ENCODE data around the gene RBP5. TPM values are rescaled to one million over a fixed set of nuclear protein-coding genes. Genes with fewer than 3 reads are reported as not detected.

RBP5 gene
- total RNA-seq, 1 experiment from 2014 or later, result 2.3 TPM

DNA sequence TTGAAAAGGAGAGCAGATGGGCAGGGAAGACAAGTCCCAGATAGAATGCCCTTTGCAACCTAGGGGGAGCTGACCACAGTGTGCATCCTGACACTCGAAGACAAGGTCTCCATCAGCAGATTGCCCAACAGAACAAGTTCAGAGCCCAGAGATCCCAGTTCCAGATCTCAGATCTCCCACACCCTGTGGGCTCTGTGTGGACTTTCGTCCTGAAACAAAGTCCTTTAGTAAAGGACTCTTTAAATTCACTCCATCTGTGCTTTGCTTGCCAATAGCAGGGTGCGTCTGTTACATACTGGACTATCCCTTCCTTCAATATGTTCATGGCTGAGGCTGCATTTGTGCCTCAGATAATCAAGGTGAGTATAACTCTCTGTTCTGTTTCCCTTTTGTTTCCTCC is 11.0 kb downstream of the RBP5 start:
- TF ChIP-seq, protein P1, sequence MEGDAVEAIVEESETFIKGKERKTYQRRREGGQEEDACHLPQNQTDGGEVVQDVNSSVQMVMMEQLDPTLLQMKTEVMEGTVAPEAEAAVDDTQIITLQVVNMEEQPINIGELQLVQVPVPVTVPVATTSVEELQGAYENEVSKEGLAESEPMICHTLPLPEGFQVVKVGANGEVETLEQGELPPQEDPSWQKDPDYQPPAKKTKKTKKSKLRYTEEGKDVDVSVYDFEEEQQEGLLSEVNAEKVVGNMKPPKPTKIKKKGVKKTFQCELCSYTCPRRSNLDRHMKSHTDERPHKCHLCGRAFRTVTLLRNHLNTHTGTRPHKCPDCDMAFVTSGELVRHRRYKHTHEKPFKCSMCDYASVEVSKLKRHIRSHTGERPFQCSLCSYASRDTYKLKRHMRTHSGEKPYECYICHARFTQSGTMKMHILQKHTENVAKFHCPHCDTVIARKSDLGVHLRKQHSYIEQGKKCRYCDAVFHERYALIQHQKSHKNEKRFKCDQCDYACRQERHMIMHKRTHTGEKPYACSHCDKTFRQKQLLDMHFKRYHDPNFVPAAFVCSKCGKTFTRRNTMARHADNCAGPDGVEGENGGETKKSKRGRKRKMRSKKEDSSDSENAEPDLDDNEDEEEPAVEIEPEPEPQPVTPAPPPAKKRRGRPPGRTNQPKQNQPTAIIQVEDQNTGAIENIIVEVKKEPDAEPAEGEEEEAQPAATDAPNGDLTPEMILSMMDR (IDR thresholded peaks at IDR 0.05; ENCODE audit: unreplicated experiment), result no peak
- H3K27me3 Mint-ChIP-seq (ENCODE audit: unreplicated experiment), result no peaks in the 10 kb centered on the region
- no peak for DNase-seq
- CTCF ChIA-PET, result no interaction called here
- no peaks in the 10 kb centered on the region for H3K9me3 Mint-ChIP-seq (ENCODE audit: low read depth, unreplicated experiment)
- no peaks in the 10 kb centered on the region for H3K4me1 Mint-ChIP-seq (ENCODE audit: low read depth, unreplicated experiment)
- intact Hi-C loops (cut with micrococcal nuclease; ENCODE audit: unreplicated experiment), result no loop called here
- no peak overlapping the region for H3K27ac Mint-ChIP-seq (ENCODE audit: unreplicated experiment)
- no TSS peak for BruUV-seq (replicated peaks)
- no peak overlapping the region for H3K4me3 Mint-ChIP-seq (ENCODE audit: low read depth, unreplicated experiment)
- peaks cover 18% of the 10 kb centered on the region for H3K36me3 Mint-ChIP-seq (ENCODE audit: insufficient read depth, unreplicated experiment)

DNA sequence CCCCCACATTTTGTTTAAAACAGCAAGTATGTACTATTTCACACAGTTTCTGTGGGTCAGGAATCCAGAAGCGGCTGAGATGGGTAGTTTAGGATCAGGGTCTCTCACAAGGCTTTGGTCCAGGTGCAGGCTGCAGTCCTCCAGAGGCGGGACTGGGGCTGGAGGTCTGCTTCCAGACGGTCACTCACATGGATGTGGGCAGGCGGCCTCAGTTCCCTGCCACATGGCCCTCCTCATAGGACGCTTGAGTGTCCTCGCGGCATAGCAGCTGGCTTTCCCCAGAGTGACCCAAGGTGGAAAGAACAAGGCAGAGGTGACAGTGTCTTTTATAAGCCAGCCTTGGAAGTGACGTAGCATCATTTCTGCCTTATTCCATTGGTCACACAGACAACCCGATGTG is 11.8 kb downstream of the RBP5 start:
- DNase-seq, result no peak
- no TSS peak for BruUV-seq (replicated peaks)
- H3K4me1 Mint-ChIP-seq (ENCODE audit: low read depth, unreplicated experiment), result no peaks in the 10 kb centered on the region
- no peaks in the 10 kb centered on the region for H3K9me3 Mint-ChIP-seq (ENCODE audit: low read depth, unreplicated experiment)
- CTCF ChIA-PET, result no interaction called here
- H3K4me3 Mint-ChIP-seq (ENCODE audit: low read depth, unreplicated experiment), result no peak overlapping the region
- no peak overlapping the region for H3K27ac Mint-ChIP-seq (ENCODE audit: unreplicated experiment)
- H3K36me3 Mint-ChIP-seq (ENCODE audit: insufficient read depth, unreplicated experiment), result peaks cover 18% of the 10 kb centered on the region
- H3K27me3 Mint-ChIP-seq (ENCODE audit: unreplicated experiment), result no peaks in the 10 kb centered on the region
- intact Hi-C loops (cut with micrococcal nuclease; ENCODE audit: unreplicated experiment), result no loop called here
- TF ChIP-seq, protein P1 (IDR thresholded peaks at IDR 0.05; ENCODE audit: unreplicated experiment), result no peak

DNA sequence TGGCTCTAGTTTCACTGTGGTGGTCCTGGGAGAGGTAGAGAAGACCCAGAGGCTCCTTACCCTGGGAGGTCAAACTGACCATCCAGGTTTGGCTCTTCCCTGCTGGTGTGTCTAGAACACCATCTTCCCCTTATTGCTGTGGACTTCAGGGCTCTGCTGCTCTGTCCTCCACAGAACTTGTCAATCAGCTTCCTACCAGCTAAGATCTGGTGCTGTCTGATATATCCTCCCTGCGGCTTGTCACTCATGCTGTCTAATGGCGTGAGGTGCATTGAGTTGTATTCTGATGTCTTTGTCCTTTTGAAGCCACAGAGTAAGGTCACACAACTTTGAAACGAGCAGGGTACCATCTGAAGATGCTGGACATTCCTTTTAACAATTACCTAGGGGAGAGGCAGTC is 12.5 kb downstream of the RBP5 start:
- Mint-ChIP-seq H3K27ac (ENCODE audit: unreplicated experiment) (no peak overlapping the region), H3K9me3 (ENCODE audit: low read depth, unreplicated experiment) (no peaks in the 10 kb centered on the region), H3K4me3 (ENCODE audit: low read depth, unreplicated experiment) (no peak overlapping the region), H3K36me3 (ENCODE audit: insufficient read depth, unreplicated experiment) (peaks cover 18% of the 10 kb centered on the region), H3K4me1 (ENCODE audit: low read depth, unreplicated experiment) (no peaks in the 10 kb centered on the region), H3K27me3 (ENCODE audit: unreplicated experiment) (no peaks in the 10 kb centered on the region)
- DNase-seq, result no peak
- intact Hi-C loops (cut with micrococcal nuclease; ENCODE audit: unreplicated experiment), result no loop called here
- CTCF ChIA-PET, result no interaction called here
- TF ChIP-seq, protein P1 (IDR thresholded peaks at IDR 0.05; ENCODE audit: unreplicated experiment), result no peak
- BruUV-seq (replicated peaks), result no TSS peak

DNA sequence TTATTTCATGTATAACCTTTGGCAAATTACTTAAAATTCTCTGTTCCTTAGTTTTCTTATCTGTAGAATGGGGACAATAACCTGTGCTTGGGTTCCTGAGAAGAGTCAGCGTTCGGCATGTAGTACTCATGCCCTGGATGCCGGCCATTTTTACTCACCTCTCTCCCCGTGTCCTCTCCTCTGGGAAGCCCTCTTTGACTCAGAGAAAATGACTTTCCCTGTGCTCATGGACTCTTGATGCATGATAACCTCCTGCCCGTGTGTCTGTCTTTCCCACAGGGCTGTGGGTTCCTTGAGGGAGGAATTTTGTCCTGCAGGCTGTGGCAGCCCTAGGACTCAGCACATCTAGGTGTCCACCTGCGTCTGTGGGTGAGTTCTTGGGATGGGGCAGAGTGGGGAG is 13.8 kb downstream of the RBP5 start:
- H3K9me3 Mint-ChIP-seq (ENCODE audit: low read depth, unreplicated experiment), result no peaks in the 10 kb centered on the region
- intact Hi-C loops (cut with micrococcal nuclease; ENCODE audit: unreplicated experiment), result loop anchor here (5.0 kb wide), 1 partner anchor 168 kb away; no protein-coding TSS in a partner anchor

More for the DNA sequence above, 13.8 kb downstream of the RBP5 start:
- H3K4me3 Mint-ChIP-seq (ENCODE audit: low read depth, unreplicated experiment), result no peak overlapping the region
- no peaks in the 10 kb centered on the region for H3K27me3 Mint-ChIP-seq (ENCODE audit: unreplicated experiment)
- CTCF ChIA-PET, result no interaction called here
- BruUV-seq (replicated peaks), result no TSS peak
- TF ChIP-seq, protein P1 (IDR thresholded peaks at IDR 0.05; ENCODE audit: unreplicated experiment), result no peak
- H3K27ac Mint-ChIP-seq (ENCODE audit: unreplicated experiment), result no peak overlapping the region
- DNase-seq, result no peak
- peaks cover under 1% of the 10 kb centered on the region for H3K4me1 Mint-ChIP-seq (ENCODE audit: low read depth, unreplicated experiment)
- H3K36me3 Mint-ChIP-seq (ENCODE audit: insufficient read depth, unreplicated experiment), result peaks cover 18% of the 10 kb centered on the region

Measured in Calu3 (cell line).